GM19395 (cell line): ENCODE data around the gene SNRNP40.

ENCODE experiments used
- ATAC-seq: cut with Tn5 transposase; IDR thresholded peaks from one replicate; pipeline ENCODE4 v1.9.1; 2021; ENCODE audit warnings: mild to moderate bottlenecking, moderate library complexity; ENCODE audit not compliant: unreplicated experiment

Gene SNRNP40

GRCh38 chr1:31234123-31234708 is 62.4 kb downstream of the SNRNP40 start:
- no peak for ATAC-seq

- no peak for ATAC-seq
Observed at GRCh38 chr1:31232689-31233088, 63.9 kb downstream of the SNRNP40 start.

GRCh38 chr1:31231802-31232201 is 64.8 kb downstream of the SNRNP40 start:
- ATAC-seq, result no peak

- no peak for ATAC-seq
Observed at GRCh38 chr1:31230378-31230777, 66.2 kb downstream of the SNRNP40 start.

- ATAC-seq, result no peak
Observed at GRCh38 chr1:31228986-31229385, 67.6 kb downstream of the SNRNP40 start.

GRCh38 chr1:31227891-31228568 is 68.6 kb downstream of the SNRNP40 start:
- ATAC-seq, result no peak

GRCh38 chr1:31224068-31224467 is 72.5 kb downstream of the SNRNP40 start:
- ATAC-seq, result no peak

GRCh38 chr1:31222176-31222575 is 74.4 kb downstream of the SNRNP40 start:
- ATAC-seq, result no peak

GRCh38 chr1:31221072-31221471 is 75.5 kb downstream of the SNRNP40 start:
- ATAC-seq, result no peak

GRCh38 chr1:31219489-31219888 is 77.1 kb downstream of the SNRNP40 start:
- ATAC-seq, result no peak

- ATAC-seq, result no peak
Observed at GRCh38 chr1:31218705-31219104, 77.9 kb downstream of the SNRNP40 start.

- no peak for ATAC-seq
Observed at GRCh38 chr1:31216016-31216415, 80.6 kb downstream of the SNRNP40 start.

- no peak for ATAC-seq
Observed at GRCh38 chr1:31215065-31215570, 81.5 kb downstream of the SNRNP40 start.

GRCh38 chr1:31214316-31215064 is 82.1 kb downstream of the SNRNP40 start:
- ATAC-seq, result no peak
